HG03066 (cell line): ENCODE results near the gene MYD88.
A peak's percentile ranks its signal among the peaks of the same experiment; 100 is the strongest.
"Not testable (repeated sequence)": the region's sequence is repeated elsewhere in the genome, so short reads cannot be mapped to it uniquely, and the experiment has no call there.

Experiments used
- ATAC-seq: cut with Tn5 transposase; IDR thresholded peaks from one replicate; pipeline ENCODE4 v1.9.1; 2021; ENCODE audit warnings: low read depth; ENCODE audit not compliant: unreplicated experiment

MYD88 gene

DNA sequence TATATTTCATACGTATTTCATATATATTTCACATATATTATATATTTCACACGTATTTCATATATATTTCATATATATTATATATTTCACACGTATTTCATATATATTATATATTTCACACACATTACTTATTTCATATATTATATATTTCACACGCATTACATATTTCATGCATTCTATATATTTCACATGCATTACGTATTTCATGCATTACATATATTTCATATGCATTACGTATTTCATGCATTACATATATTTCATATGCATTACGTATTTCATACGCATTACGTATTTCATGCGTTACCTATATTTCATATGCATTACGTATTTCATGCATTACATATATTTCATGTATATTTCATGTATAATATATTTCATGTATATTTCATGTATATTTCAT lies 22.2 kb downstream of the MYD88 start:
- ATAC-seq, result not testable (repeated sequence)

DNA sequence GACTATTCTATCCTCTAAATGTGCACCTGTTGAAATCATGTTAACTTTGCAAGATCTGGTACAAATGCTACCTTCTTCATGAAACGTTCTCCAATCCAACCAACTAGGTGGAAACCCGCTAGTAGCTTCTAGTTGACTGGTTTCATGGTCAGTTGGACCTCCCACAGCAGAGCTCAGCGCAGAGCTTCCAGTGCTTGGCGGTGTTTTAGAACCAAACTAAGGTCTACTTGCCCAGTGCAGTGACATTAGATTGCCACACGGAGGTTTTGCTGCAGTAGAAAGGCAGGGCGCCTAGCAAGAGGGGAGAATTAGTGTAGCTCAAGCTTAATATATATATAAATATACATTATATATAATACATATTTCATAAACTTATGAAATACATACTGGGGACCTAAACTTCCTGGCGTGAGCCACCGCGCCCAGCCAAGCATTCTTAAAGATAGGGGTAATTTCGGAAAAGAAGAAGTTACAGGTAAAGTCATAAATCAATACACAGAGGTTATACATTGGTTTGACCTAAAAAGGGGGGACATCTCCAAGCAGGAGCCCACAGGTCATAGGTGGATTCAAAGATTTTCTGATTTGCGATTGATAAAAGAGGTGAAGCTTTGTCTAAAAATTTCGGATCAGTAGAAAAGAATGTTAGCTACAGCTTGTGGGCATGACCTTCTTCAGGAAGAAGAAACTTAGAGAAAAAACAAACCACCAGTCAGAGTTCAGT lies 24.8 kb downstream of the MYD88 start:
- ATAC-seq, result no peak

DNA sequence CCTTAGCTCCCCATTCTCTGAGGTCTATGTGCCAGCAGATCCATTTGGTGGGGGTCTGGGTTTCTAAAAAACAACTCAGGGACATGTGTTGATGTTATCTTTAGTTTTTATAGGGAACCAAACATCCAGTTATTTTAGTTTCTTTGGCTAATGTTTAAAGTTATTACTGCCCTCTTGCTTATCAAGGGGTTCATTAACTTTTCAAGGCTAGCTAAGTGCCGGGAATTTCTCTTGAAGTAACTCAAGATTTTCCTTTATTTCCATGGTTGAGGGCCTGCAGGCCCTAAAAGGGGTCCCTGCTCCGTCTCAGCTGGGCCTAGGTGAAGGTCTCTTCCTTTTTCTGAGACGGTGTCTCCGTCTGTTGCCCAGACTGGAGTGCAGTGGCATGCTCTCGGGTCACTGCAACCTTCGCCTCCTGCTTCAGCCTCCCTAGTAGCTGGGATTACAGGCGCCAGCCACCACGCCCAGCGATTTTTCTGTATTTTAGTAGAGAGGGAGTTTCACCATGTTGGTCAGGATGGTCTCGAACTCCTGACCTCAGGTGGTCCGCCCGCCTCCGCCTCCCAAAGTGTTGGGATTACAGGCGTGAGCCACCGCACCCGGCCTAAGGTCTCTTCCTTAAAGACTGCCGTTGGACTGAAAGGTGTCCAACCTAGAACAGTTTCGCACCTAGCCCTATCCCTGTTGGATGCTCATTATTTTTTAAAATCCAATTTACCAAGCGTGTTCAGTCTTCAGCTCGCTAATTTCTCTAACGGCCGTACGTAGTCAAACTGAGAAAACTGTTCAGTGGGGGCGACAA lies 25.6 kb downstream of the MYD88 start:
- no peak for ATAC-seq

- ATAC-seq, result no peak
Observed at GRCh38 chr3:38164643-38164951, 26.1 kb downstream of the MYD88 start.

DNA sequence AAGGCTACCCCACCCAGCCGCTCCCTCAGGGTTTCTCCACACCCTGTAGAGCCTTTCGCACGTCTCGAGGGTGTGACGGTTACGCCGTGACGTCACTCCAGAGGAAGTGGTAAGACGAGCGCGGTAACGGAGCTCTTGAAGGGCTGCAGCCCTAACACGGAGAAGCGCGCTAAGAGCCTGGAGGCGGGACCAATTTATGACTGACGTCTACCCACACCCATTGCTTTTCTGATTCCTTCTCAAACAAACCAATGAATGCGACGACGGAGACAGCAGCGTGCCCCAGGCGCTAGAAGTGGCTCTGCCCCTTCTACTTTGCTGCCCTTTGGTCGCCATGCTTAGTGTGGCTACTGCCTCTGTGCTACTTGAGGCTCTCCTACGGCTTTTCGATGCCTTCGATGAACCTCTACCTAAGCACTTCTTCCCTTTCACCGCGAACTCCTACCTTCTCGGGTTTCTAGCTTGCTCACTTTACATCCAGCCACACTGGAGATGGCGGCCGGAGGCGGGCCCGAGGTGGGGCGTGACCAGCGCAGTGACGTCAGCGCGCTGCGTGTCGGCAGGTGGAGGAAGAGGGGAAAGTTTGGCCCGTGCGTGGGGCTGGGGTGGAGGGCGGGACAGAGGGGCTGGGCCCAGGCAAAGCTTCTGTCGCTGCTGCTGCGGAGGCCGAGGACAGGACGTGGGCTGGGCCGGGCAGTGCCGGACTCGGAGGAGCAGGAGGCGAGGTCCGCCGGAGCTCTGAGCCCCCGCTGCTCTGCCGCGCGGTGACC lies 26.7 kb downstream of the MYD88 start, which contains the start of gene OXSR1:
Gene OXSR1, plus strand, starts transcription at position 586 of the 770 bp plus-strand sequence. CDS start 340 bp downstream, outside the sequence.
- peak; percentile 90 for ATAC-seq

GRCh38 chr3:38165722-38166387 lies 27.4 kb downstream of the MYD88 start:
- no peak for ATAC-seq

DNA sequence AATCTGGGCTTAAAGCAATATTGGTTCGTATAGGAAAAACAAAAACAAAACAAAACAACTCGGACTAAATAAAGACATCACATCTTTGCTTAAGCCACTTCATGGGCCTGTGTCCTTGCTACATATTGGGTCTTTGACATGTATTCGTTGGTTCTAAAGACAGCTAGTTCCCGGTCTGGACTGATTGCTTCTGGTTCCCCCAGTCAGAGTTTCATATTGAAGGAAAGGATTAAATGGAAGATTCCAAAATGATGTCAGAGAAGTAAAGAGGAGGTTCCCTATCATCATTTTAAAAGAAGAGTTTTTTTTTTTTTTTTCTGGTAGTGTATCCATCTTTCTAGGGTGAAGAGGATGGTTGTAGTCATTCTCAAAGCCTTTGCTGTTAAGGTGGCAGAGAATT lies 29.1 kb downstream of the MYD88 start:
- no peak for ATAC-seq

DNA sequence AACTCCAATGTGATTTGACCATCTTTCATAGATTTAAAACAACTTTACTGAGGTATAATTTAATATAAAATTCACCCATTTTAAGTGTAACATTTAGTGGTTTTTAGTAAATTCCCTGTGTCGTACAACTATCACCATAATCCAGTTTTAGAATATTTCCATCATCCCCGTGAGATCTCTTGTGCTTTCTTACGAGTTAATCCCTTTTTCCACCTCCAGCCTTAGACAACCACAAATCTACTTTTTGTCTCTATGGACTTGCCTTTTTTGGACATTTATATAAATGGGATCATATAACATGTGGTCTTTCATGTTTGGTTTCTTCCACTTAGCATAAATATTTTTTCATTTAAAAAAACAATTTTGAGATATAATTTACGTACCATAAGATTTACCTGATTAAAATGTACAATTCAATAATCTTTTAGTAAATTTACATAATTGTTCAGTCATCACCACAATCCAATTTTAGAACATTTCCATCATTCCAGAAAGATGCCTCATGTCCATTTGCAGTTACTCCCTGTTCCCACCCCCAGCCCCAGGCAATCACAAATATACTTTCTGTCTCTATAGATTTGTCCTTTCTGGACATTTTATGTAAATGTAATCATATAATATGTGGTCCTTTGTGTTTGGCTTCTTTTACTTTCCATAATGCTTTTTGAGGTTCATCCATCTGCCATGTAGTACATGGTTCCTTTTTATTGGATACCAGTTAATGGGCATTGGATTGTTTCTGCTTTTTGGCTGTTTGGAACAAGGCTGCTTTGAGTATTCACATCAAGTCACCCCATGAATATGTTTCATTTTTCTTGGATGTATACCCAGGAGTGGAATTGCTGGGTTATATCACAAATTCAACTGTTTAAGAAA lies 29.9 kb downstream of the MYD88 start:
- ATAC-seq, result no peak

DNA sequence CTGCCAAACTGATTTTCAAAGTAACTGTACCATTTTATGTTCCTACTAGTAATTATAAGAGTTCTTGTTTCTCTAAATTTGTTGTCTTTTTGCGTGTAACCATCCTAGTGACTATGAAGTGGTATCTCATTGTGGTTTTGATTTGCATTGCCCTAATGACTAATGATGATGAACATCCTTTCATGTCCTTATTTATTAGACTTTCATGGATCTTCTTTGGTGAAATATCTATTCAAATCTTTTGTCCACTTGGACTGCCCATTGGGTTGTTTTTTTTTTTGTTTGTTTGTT lies 30.5 kb downstream of the MYD88 start:
- ATAC-seq, result no peak

DNA sequence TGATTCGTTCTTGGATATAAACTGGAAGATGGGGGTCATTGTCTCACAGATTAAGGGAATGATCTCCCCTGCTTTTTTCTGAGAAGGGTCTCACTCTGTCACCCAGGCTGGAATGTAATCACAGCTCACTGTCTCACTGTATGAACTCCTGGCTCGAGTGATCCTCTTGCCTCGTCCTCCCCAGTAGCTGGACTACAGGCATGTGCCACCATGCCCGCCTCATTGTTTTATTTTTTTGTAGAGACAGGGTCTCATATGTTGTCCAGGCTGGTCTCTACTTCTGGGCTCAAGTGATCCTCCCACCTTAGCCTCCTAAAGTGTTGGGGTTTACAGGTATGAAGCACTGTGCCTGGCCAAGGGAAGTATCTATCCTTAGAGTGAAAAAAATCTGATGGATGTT lies 32.3 kb downstream of the MYD88 start:
- no peak for ATAC-seq

GRCh38 chr3:38171622-38172021 lies 33.2 kb downstream of the MYD88 start:
- no peak for ATAC-seq

DNA sequence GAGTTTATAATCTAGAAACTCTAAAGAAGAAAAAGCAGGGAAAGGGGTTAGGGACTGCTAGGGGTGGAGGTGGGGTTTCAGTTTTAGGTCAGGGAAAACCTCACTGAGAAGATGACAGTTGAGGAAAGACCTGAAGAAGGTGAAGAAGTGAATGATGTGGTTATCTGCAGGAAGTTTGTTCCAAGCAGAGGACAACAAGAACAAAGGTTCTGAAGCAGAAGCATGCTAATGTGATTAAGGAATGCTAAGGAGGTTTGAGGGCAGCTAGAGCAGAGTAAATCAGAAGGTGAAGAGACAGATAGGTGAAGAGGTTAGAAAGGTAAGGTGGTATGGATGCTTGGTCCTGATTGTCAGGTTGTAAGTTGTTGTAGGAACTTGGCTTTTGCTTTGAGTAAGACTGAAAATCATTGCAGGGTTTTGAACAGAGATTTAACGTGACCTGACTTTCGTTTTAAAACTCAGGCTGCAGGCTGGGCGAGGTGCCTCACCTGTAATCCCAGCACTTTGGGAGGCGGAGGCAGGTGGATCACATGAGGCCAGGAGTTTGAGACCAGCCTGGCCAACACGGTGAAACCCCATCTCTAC lies 35.5 kb downstream of the MYD88 start:
- ATAC-seq, result no peak

- no peak for ATAC-seq
Observed at GRCh38 chr3:38177181-38177580, 38.7 kb downstream of the MYD88 start.

GRCh38 chr3:38186781-38187180 lies 48.3 kb downstream of the MYD88 start:
- no peak for ATAC-seq

DNA sequence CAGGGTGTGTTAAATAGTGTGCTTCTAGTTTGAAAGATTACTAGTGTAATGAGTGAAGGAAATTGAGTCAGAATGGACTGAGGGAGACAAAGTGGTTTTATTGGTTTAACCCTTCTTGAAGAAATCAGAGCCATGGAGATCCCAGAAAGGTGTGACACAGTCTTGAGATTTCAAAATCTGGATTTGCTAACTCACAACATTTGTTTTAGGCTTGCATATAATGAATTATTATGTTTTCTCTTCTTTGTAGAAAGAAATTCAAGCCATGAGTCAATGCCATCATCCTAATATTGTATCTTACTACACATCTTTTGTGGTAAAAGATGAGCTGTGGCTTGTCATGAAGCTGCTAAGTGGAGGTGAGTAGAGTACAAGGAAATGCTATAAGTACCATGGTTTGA lies 52.0 kb downstream of the MYD88 start:
- no peak for ATAC-seq
